GM21529 (cell line): ENCODE measurements around the gene ACTR3C.

Source experiments
- ATAC-seq: cut with Tn5 transposase; IDR thresholded peaks from one replicate; pipeline ENCODE4 v1.9.1; 2021; ENCODE audit not compliant: unreplicated experiment

Gene ACTR3C

GRCh38 chr7:150322833-150323681 lies at the start of gene ACTR3C, which contains the start of gene LRRC61:
TSS of gene ACTR3C (minus strand) at chr7:150323545. CDS start at chr7:150295296, 28,249 bp downstream.
TSS of gene LRRC61 (plus strand) at chr7:150323355. CDS start at chr7:150336862, 13,507 bp downstream.
- ATAC-seq, result peak; percentile 63

- no peak for ATAC-seq
Measured at GRCh38 chr7:150372271-150373048, 49.1 kb upstream of the ACTR3C start.

- no peak for ATAC-seq
Measured at GRCh38 chr7:150371996-150372270, 48.6 kb upstream of the ACTR3C start.

GRCh38 chr7:150371131-150371995 lies 48.0 kb upstream of the ACTR3C start:
- ATAC-seq, result no peak

GRCh38 chr7:150370612-150371071 lies 47.3 kb upstream of the ACTR3C start:
- no peak for ATAC-seq

GRCh38 chr7:150369748-150370501 lies 46.6 kb upstream of the ACTR3C start:
- ATAC-seq, result no peak

- ATAC-seq, result peak; percentile 55
Measured at GRCh38 chr7:150368884-150369747, 45.8 kb upstream of the ACTR3C start.

GRCh38 chr7:150368096-150368883 lies 44.9 kb upstream of the ACTR3C start, which contains the start of gene REPIN1:
TSS of gene REPIN1 (plus strand) at chr7:150368822. CDS start at chr7:150369712, 890 bp downstream.
- peak; percentile 49 for ATAC-seq

- ATAC-seq, result no peak
Measured at GRCh38 chr7:150367677-150368095, 44.3 kb upstream of the ACTR3C start.

GRCh38 chr7:150365673-150366398 lies 42.5 kb upstream of the ACTR3C start:
- no peak for ATAC-seq

- ATAC-seq, result no peak
Measured at GRCh38 chr7:150365194-150365593, 41.8 kb upstream of the ACTR3C start.

- peak; percentile 40 for ATAC-seq
Measured at GRCh38 chr7:150363872-150364271, 40.5 kb upstream of the ACTR3C start.

- ATAC-seq, result no peak
Measured at GRCh38 chr7:150363370-150363769, 40.0 kb upstream of the ACTR3C start.

- ATAC-seq, result no peak
Measured at GRCh38 chr7:150361807-150362621, 38.7 kb upstream of the ACTR3C start.

GRCh38 chr7:150361402-150361801 lies 38.1 kb upstream of the ACTR3C start:
- ATAC-seq, result no peak

GRCh38 chr7:150360363-150361058 lies 37.2 kb upstream of the ACTR3C start:
- no peak for ATAC-seq
